ENCODE results near the gene RASAL3.
"Not testable (repeated sequence)": the region's sequence is repeated elsewhere in the genome, so short reads cannot be mapped to it uniquely, and the experiment has no call there.

The RASAL3 gene

DNA sequence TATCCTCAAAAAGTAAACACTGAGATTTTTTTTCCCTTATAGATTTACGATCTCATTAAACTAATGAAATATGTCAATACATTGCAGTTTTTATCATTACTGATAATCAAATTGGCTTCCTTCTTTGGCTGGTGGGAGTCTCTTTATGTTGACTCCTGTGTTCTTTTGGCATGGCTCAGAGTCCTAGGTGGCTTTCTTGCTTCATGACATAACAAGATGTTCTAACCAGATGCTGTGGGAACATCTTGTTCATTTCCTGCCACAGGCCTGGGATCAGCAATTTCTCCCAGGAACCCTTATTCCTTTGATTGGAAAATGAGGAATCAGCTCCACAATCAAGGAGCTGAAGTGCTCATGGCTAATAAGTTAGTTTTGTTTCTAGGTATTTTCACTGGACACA lies 30.8 kb upstream of the RASAL3 start:
- Histone ChIP-seq H3K9me3 (ENCODE audit: control insufficient read depth, insufficient read depth, low read length) (peaks cover 33% of the 10 kb centered on the region), H3K36me3 (ENCODE audit: control insufficient read depth, insufficient read depth, low read length) (no peaks in the 10 kb centered on the region), H3K9ac (ENCODE audit: low read depth, low read length) (no peak overlapping the region), H3K4me1 (ENCODE audit: control insufficient read depth, insufficient read depth, low read length) (no peaks in the 10 kb centered on the region), H3K4me3 (ENCODE audit: low read depth, low read length) (no peak overlapping the region), H3K27ac (ENCODE audit: low read depth, low read length) (no peak overlapping the region), H3K27me3 (ENCODE audit: control insufficient read depth, insufficient read depth, low read length) (no peaks in the 10 kb centered on the region)

DNA sequence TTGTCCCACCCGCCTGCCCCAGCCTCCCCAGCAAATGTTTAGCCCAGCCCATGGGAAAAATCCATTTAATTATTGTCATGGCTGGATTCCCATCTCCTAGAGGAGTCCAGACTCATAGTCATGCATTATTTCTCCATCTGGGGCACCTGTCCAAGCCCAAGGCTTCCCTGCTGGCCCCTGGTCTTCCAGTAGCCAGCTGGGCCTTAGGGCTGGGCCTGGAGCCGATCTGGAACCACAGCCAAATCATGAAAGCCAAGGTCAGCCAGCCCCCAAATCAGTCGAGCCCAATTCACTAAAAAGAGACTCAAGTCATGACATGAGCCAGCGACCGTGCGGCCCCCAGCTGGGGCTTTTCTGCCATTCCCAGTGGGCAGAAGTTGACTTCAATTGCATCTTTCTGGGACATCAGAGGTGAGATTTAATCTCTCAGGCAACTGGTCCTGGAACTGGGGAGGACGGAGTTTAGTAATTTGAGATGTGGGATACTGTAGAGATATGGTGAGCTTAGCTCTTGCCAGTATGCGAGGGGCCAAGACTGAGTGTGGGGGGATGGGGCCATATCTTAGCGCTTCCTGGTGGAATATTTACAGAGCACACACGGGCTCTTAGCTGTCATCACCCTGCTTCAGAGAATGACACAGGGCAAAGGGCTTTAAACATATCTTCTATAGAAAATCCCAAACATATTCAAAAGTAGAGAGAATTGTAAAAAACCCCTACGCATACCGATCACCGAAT lies 24.3 kb upstream of the RASAL3 start:
- Histone ChIP-seq H3K27me3 (ENCODE audit: control insufficient read depth, insufficient read depth, low read length) (no peaks in the 10 kb centered on the region), H3K9ac (ENCODE audit: low read depth, low read length) (no peak overlapping the region), H3K4me1 (ENCODE audit: control insufficient read depth, insufficient read depth, low read length) (no peaks in the 10 kb centered on the region), H3K27ac (ENCODE audit: low read depth, low read length) (no peak overlapping the region), H3K36me3 (ENCODE audit: control insufficient read depth, insufficient read depth, low read length) (no peaks in the 10 kb centered on the region), H3K4me3 (ENCODE audit: low read depth, low read length) (no peak overlapping the region), H3K9me3 (ENCODE audit: control insufficient read depth, insufficient read depth, low read length) (peaks cover 33% of the 10 kb centered on the region)

DNA sequence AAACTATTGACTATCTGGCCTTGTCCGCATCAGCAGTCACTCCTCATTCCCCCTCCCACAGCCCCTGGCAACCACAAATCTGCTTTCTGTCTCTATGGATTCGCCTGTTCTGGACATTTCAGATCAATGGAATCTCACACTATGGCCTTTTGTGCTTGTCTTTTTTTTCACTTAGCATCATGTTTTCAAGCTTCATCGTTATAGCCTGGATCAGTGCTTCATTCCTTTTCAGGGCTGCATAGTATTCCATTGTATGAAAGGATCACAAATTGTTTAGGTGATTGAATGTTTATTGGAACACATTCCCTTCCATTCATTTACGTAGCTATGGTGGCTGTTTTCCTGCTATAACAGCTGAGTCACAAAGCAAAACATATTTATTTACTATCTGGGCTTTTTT lies 22.7 kb upstream of the RASAL3 start:
- Histone ChIP-seq H3K27me3 (ENCODE audit: control insufficient read depth, insufficient read depth, low read length) (no peaks in the 10 kb centered on the region), H3K9ac (ENCODE audit: low read depth, low read length) (no peak overlapping the region), H3K27ac (ENCODE audit: low read depth, low read length) (no peak overlapping the region), H3K4me3 (ENCODE audit: low read depth, low read length) (peak overlapping the region; percentile 12; the same call in 1 of the 2 replicates), H3K9me3 (ENCODE audit: control insufficient read depth, insufficient read depth, low read length) (peaks cover 41% of the 10 kb centered on the region), H3K4me1 (ENCODE audit: control insufficient read depth, insufficient read depth, low read length) (no peaks in the 10 kb centered on the region), H3K36me3 (ENCODE audit: control insufficient read depth, insufficient read depth, low read length) (no peaks in the 10 kb centered on the region)

DNA sequence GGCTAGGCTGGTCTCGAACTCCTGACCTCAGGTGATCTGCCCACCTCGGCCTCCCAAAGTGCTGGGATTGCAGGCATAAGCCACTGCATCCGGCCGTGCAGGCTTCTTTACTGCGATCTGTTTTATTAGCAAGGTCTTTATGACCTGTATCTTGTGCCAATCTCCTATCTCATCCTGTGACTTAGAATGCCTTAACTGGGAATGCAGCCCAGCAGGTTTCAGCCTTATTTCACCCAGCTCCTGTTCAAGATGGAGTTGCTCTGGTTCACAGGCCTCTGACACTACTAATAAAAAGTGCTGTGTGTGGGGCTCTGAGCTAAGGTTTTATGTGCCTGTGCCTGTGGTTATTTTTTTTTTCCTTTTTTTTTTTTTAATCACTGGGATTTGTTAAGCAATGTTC lies 21.4 kb upstream of the RASAL3 start:
- H3K9ac ChIP-seq (ENCODE audit: low read depth, low read length); H3K4me1 ChIP-seq (ENCODE audit: control insufficient read depth, insufficient read depth, low read length); H3K27ac ChIP-seq (ENCODE audit: low read depth, low read length); H3K4me3 ChIP-seq (ENCODE audit: low read depth, low read length); H3K36me3 ChIP-seq (ENCODE audit: control insufficient read depth, insufficient read depth, low read length); H3K27me3 ChIP-seq (ENCODE audit: control insufficient read depth, insufficient read depth, low read length): not testable (repeated sequence)
- H3K9me3 ChIP-seq (ENCODE audit: control insufficient read depth, insufficient read depth, low read length): peaks cover 47% of the 10 kb centered on the region

DNA sequence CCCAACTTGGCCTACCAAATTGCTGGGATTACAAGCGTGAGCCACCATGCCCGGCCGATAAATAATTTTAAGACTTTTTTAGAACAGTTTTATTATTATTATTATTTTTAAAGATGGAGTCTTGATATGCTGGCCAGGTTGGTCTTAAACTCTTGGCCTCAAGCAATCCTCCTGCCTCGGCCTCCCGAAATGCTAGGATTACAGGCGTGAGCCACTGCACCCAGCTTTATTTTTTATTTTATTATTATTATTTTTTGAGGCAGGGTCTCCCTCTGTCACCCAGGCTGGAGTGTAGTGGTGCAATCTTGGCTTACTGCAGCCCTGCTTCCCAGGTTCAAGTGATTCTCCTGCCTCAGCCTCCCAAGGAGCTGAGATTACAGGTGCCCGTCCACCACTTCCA lies 16.7 kb upstream of the RASAL3 start:
- not testable (repeated sequence) for H3K27ac ChIP-seq (ENCODE audit: low read depth, low read length); H3K27me3 ChIP-seq (ENCODE audit: control insufficient read depth, insufficient read depth, low read length); H3K4me1 ChIP-seq (ENCODE audit: control insufficient read depth, insufficient read depth, low read length); H3K9ac ChIP-seq (ENCODE audit: low read depth, low read length); H3K4me3 ChIP-seq (ENCODE audit: low read depth, low read length); H3K36me3 ChIP-seq (ENCODE audit: control insufficient read depth, insufficient read depth, low read length)
- H3K9me3 ChIP-seq (ENCODE audit: control insufficient read depth, insufficient read depth, low read length): peaks cover 59% of the 10 kb centered on the region

DNA sequence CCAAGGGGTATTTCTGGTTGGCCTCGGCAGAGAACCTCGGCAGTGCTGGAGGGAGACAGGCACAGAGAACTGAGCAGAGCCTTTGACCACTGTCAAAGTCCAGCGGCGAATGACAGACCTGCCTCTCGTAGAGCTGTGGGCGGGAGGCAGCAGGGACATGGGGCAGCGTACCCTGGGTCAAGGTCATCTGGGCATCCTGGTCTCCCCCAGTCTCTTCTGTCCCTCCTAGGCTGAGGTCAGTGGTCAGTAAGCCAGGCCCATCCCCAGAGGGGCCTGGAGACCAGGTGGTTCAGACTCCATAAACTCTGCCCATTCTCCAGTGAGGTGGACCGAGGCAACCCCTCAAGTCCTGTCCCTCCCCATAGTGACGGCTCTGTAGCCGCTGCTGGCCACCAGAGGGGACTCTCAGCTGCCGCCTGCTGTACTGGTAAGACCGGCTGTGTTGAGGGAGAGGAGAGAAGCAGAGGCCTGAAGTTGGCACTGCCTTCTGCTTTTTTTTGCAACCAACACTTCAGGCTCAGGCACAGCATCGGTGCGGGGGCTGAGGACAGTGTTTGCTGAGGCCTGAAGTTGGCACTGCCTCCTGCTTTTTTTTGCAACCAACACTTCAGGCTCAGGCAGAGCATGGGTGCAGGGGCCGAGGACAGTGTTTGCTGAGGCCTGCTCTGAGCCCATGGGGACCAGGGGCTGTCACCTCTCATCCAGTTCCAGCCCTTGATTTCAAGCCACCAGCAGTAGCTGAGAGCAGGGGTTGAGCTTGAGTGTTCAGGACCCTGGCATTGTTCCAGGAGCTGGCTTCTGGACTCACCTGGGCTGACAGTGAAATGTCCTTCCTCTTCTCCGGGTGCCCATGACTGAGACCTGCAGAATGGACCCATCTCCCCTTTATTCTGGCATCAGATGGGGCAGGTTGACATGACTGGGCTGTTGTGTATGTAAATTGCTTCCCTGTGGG lies 15.3 kb upstream of the RASAL3 start, which contains the start of gene PGLYRP2:
Gene PGLYRP2, minus strand, starts transcription at position 111 of the 955 bp plus-strand sequence. CDS start 130 bp downstream, outside the sequence.
- no peaks in the 10 kb centered on the region for H3K4me1 ChIP-seq (ENCODE audit: control insufficient read depth, insufficient read depth, low read length)
- no peak within 1 kb of the TSS for H3K27ac ChIP-seq (ENCODE audit: low read depth, low read length)
- no peak within 1 kb of the TSS for H3K9ac ChIP-seq (ENCODE audit: low read depth, low read length)
- H3K27me3 ChIP-seq (ENCODE audit: control insufficient read depth, insufficient read depth, low read length): no peaks in the 10 kb centered on the region
- no peak within 1 kb of the TSS for H3K4me3 ChIP-seq (ENCODE audit: low read depth, low read length)
- peaks cover 61% of the 10 kb centered on the region for H3K9me3 ChIP-seq (ENCODE audit: control insufficient read depth, insufficient read depth, low read length)
- H3K36me3 ChIP-seq (ENCODE audit: control insufficient read depth, insufficient read depth, low read length): no peaks in the 10 kb centered on the region

DNA sequence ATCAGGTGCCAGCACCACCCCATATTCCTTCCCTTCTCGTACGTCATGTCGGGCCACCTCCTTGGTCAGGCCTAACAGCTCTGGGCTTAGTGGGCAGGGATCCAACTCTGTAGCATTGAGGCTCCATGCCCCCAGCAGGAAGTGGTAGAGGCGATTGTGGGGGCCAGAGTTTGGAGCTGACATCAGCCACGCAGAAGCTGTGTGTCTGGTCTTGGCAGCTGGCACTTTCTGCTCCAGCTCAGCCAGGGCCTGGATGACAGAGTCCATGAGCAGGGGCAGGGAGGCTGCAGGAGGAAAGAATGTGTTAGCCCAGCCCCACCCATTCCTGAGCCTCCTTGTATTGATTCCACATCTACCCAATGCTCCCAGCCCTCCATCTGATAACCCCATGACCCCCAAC lies 12.0 kb upstream of the RASAL3 start:
- H3K4me1 ChIP-seq (ENCODE audit: control insufficient read depth, insufficient read depth, low read length): no peaks in the 10 kb centered on the region
- H3K9me3 ChIP-seq (ENCODE audit: control insufficient read depth, insufficient read depth, low read length): peaks cover 46% of the 10 kb centered on the region
- no peaks in the 10 kb centered on the region for H3K27me3 ChIP-seq (ENCODE audit: control insufficient read depth, insufficient read depth, low read length)
- no peak overlapping the region for H3K4me3 ChIP-seq (ENCODE audit: low read depth, low read length)
- no peak overlapping the region for H3K9ac ChIP-seq (ENCODE audit: low read depth, low read length)
- H3K36me3 ChIP-seq (ENCODE audit: control insufficient read depth, insufficient read depth, low read length): no peaks in the 10 kb centered on the region
- H3K27ac ChIP-seq (ENCODE audit: low read depth, low read length): no peak overlapping the region

DNA sequence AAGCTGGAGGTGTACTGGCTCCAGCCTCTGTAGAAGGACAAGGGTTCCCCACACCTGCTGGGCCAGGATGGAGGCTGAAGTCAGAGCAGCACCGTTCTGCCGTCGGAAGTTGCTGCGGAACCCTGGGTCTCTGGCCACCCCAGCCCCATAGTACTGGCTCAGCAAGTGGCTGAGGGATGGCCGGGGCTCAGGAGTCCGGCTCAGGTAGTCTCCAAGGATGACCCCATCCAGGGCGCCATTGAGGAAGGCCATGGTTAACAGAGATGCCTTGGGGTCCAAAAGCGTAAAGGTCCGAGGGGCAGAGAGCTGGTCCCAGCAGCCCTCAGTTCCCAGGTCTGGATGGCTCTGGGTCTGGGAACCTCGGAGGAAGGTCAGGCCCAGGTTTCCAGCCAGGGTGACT lies 11.3 kb upstream of the RASAL3 start:
- no peaks in the 10 kb centered on the region for H3K27me3 ChIP-seq (ENCODE audit: control insufficient read depth, insufficient read depth, low read length)
- H3K4me1 ChIP-seq (ENCODE audit: control insufficient read depth, insufficient read depth, low read length): no peaks in the 10 kb centered on the region
- no peak overlapping the region for H3K4me3 ChIP-seq (ENCODE audit: low read depth, low read length)
- no peak overlapping the region for H3K27ac ChIP-seq (ENCODE audit: low read depth, low read length)
- H3K9ac ChIP-seq (ENCODE audit: low read depth, low read length): no peak overlapping the region
- no peaks in the 10 kb centered on the region for H3K36me3 ChIP-seq (ENCODE audit: control insufficient read depth, insufficient read depth, low read length)
- H3K9me3 ChIP-seq (ENCODE audit: control insufficient read depth, insufficient read depth, low read length): peaks cover 46% of the 10 kb centered on the region

DNA sequence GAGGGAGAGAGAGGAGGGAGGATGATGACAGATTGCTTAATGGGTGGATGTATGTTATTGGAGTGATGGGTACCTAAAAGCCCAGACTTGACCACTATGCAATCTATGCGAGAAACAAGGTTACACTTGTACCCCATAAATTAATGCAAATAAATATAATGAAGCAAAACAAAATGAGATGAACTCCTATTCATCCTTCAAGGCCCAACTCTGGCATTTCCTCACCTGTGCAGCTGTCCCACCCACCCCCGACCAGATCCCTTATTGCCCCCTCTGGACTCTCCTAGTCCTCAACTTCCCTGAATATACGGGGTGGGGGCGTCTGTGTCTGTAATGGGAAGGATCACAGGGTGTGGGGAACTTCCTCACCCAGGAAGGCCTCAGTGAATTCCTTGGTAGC lies 10.8 kb upstream of the RASAL3 start:
- peaks cover under 1% of the 10 kb centered on the region for H3K27me3 ChIP-seq (ENCODE audit: control insufficient read depth, insufficient read depth, low read length)
- no peak overlapping the region for H3K9ac ChIP-seq (ENCODE audit: low read depth, low read length)
- no peak overlapping the region for H3K4me3 ChIP-seq (ENCODE audit: low read depth, low read length)
- no peaks in the 10 kb centered on the region for H3K36me3 ChIP-seq (ENCODE audit: control insufficient read depth, insufficient read depth, low read length)
- no peaks in the 10 kb centered on the region for H3K4me1 ChIP-seq (ENCODE audit: control insufficient read depth, insufficient read depth, low read length)
- H3K27ac ChIP-seq (ENCODE audit: low read depth, low read length): no peak overlapping the region
- peaks cover 42% of the 10 kb centered on the region for H3K9me3 ChIP-seq (ENCODE audit: control insufficient read depth, insufficient read depth, low read length)

DNA sequence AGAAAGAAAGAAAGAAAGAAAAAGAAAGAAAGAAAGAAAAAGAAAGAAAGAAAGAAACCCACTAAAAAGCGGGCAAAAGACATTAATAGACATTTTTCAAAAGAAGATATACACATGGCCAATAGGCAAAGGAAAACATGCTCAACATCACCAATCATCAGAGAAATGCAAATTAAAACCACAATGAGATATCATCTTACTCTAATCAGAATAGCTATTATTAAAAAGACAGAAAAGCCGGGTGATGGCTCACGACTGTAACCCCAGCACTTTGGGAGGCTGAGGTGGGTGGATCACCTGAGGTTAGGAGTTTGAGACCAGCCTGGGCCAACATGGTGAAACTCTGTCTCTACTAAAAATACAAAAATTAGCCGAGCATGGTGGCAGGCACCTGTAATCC lies 9.5 kb upstream of the RASAL3 start:
- not testable (repeated sequence) for H3K27ac ChIP-seq (ENCODE audit: low read depth, low read length); H3K4me1 ChIP-seq (ENCODE audit: control insufficient read depth, insufficient read depth, low read length); H3K4me3 ChIP-seq (ENCODE audit: low read depth, low read length); H3K9ac ChIP-seq (ENCODE audit: low read depth, low read length); H3K36me3 ChIP-seq (ENCODE audit: control insufficient read depth, insufficient read depth, low read length)
- Histone ChIP-seq H3K9me3 (ENCODE audit: control insufficient read depth, insufficient read depth, low read length) (peaks cover 29% of the 10 kb centered on the region), H3K27me3 (ENCODE audit: control insufficient read depth, insufficient read depth, low read length) (peaks cover 14% of the 10 kb centered on the region)

DNA sequence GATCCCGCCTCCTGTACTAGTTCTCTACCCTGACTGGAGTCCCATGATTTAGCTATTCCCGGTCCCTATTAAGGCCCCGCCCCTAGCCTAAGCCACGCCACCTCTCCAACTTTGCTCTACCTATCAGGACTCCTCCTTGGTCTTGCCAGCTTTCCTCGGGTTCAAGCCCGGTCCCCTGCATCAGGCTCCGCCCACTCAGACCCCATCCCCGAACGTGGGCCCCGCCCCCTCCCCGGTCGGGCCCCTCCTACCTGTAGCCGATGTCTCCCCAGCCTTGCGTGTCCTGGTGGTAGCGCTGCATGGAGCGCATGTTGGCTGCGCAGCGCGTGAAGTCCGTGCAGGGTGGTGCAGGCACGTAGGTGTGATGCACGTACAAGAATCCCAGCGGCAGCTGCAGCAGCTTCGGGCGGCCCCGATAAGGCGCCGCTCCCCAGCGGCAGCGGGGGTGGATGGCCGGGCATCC lies 7.3 kb upstream of the RASAL3 start:
- H3K4me1 ChIP-seq (ENCODE audit: control insufficient read depth, insufficient read depth, low read length): no peaks in the 10 kb centered on the region
- peaks cover 22% of the 10 kb centered on the region for H3K9me3 ChIP-seq (ENCODE audit: control insufficient read depth, insufficient read depth, low read length)
- H3K9ac ChIP-seq (ENCODE audit: low read depth, low read length): no peak overlapping the region
- H3K36me3 ChIP-seq (ENCODE audit: control insufficient read depth, insufficient read depth, low read length): no peaks in the 10 kb centered on the region
- H3K27me3 ChIP-seq (ENCODE audit: control insufficient read depth, insufficient read depth, low read length): peaks cover 30% of the 10 kb centered on the region
- H3K27ac ChIP-seq (ENCODE audit: low read depth, low read length): no peak overlapping the region
- H3K4me3 ChIP-seq (ENCODE audit: low read depth, low read length): no peak overlapping the region
